Uterus (tissue), 4 donors: Measurements from ENCODE around the gene KCNQ5. TPM values are rescaled to one million over a fixed set of nuclear protein-coding genes. Genes with fewer than 3 reads are reported as not detected.

ENCODE experiments used
- DNase-seq, 2 donors: peaks; one replicate each; pipeline ENCODE4 v3.0.0-alpha.2; 2019 to 2020
- H3K27ac ChIP-seq, 2 donors: fragments of 200-600 bp; sonication (generic); 1 replicate in 1 of 2; 2 replicates in 1 of 2; pipeline ENCODE4 v1.5.1; 2016 to 2018
- H3K27me3 ChIP-seq, 2 donors: fragments of 200-600 bp; sonication (generic); one replicate each; pipeline ENCODE4 v1.5.1; 2018 to 2019; ENCODE audit warnings: control low read depth in 1 of 2
- H3K36me3 ChIP-seq, 2 donors: fragments of 200-600 bp; sonication (generic); one replicate each; pipeline ENCODE4 v1.5.1; 2019; ENCODE audit warnings: control low read depth in 1 of 2
- H3K4me1 ChIP-seq, 2 donors: fragments of 200-600 bp; sonication (generic); one replicate each; pipeline ENCODE4 v1.5.1; 2018 to 2019; ENCODE audit warnings: control low read depth in 1 of 2
- H3K4me3 ChIP-seq, 2 donors: fragments of 200-600 bp; sonication (generic); 1 replicate in 1 of 2; 2 replicates in 1 of 2; pipeline ENCODE4 v1.5.1; 2018 to 2019; ENCODE audit warnings: mild to moderate bottlenecking in 1 of 2
- H3K9me3 ChIP-seq, 2 donors: fragments of 200-600 bp; sonication (generic); one replicate each; pipeline ENCODE4 v1.5.1; 2019; ENCODE audit warnings: control low read depth in 1 of 2
- POLR2A ChIP-seq, 2 donors: fragments of 450-650 bp; IDR thresholded peaks; one replicate each; pipeline ENCODE4 v1.6.1; 2016; ENCODE audit warnings: antibody characterized with exemption in 2 of 2, mild to moderate bottlenecking in 1 of 2, moderate library complexity in 1 of 2
- intact Hi-C: fragments of 100-400 bp; cut with DNase I; formaldehyde crosslinking; loops from one replicate; pipeline ENCODE4 v1.15.1; 2023; ENCODE audit warnings: low total_unique reads
- total RNA-seq, 4 donors: library from RNA; depleted of rRNA in 3 of 4; stranded (reverse); fragments of >200 nt in 3 of 4; gene quantifications; one replicate each; pipeline versions ENCODE4 v1.1.0 to v1.2.4, GENCODE V29; 2014 to 2023
- TF ChIP-seq, protein P1 (sequence below), 4 experiments: fragments of 200-600 bp in 2 of 4; fragments of 450-650 bp in 2 of 4; sonication (generic) in 2 of 4; IDR thresholded peaks; one replicate each; pipeline ENCODE4 v1.5.1; 2016 to 2019; ENCODE audit warnings: antibody characterized with exemption in 4 of 4, mild to moderate bottlenecking in 2 of 4, moderate library complexity in 1 of 4
- donor health status: DM: yes; HTN: yes; CAD: no.

Gene KCNQ5
- total RNA-seq, 4 donors from 2014 or later, result 0.34 to 2.4 TPM; not detected in 2

GRCh38 chr6:72944660-72945059 is 322.8 kb downstream of the KCNQ5 start:
- no peak for DNase-seq
- Histone ChIP-seq H3K27ac (no peak overlapping the region), H3K4me3 (no peak overlapping the region), H3K9me3 (no peaks in the 10 kb centered on the region), H3K4me1 (no peaks in the 10 kb centered on the region), H3K36me3 (no peaks in the 10 kb centered on the region), H3K27me3 (no peaks in the 10 kb centered on the region)
- intact Hi-C loops, result no loop called here
- TF ChIP-seq, protein P1, sequence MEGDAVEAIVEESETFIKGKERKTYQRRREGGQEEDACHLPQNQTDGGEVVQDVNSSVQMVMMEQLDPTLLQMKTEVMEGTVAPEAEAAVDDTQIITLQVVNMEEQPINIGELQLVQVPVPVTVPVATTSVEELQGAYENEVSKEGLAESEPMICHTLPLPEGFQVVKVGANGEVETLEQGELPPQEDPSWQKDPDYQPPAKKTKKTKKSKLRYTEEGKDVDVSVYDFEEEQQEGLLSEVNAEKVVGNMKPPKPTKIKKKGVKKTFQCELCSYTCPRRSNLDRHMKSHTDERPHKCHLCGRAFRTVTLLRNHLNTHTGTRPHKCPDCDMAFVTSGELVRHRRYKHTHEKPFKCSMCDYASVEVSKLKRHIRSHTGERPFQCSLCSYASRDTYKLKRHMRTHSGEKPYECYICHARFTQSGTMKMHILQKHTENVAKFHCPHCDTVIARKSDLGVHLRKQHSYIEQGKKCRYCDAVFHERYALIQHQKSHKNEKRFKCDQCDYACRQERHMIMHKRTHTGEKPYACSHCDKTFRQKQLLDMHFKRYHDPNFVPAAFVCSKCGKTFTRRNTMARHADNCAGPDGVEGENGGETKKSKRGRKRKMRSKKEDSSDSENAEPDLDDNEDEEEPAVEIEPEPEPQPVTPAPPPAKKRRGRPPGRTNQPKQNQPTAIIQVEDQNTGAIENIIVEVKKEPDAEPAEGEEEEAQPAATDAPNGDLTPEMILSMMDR (IDR thresholded peaks at IDR 0.05), result no peak
- TF ChIP-seq POLR2A (IDR thresholded peaks at IDR 0.05), result no peak

DNA sequence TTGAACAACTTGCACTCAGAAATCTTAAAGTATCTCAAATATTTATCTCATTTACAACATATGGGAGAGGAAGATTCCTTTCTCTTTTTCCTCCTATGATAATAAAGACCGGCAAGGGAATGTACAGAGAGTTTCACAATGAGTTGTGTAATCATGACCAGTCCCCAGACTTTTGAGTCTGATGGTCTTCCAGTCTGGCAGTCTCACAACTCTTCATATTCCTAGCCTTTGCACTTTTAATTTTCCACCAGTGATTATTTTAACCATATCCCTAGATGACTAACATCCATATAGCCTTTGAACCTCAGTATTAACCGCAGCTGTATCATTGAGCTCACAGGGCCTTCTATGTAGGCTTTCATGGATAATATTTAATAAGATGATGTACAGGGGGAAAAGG is 324.9 kb downstream of the KCNQ5 start:
- no peak overlapping the region for H3K4me3 ChIP-seq
- TF ChIP-seq POLR2A (IDR thresholded peaks at IDR 0.05), result no peak
- TF ChIP-seq, protein P1 (IDR thresholded peaks at IDR 0.05), result no peak
- no peaks in the 10 kb centered on the region for H3K27me3 ChIP-seq
- intact Hi-C loops, result no loop called here
- no peaks in the 10 kb centered on the region for H3K9me3 ChIP-seq
- H3K27ac ChIP-seq, result no peak overlapping the region
- no peaks in the 10 kb centered on the region for H3K4me1 ChIP-seq
- DNase-seq, result no peak
- no peaks in the 10 kb centered on the region for H3K36me3 ChIP-seq

DNA sequence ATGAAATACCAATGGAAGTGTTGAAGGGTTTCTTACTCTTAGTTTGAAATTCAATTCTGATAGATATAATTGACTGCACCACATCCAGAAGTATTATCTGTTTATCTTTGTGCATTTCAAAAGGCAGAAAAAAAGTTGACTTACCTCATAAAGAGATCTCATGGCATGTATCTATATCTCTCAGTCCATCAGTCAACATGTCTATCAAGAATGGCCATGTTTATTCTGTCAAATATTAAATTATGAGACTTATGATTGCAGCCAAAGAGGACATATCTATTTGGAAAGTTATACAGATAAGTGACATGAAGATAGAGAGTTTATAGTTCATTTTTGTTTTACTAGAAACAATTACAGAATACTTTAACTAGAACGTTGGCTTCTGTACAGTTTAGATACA is 325.7 kb downstream of the KCNQ5 start:
- H3K27me3 ChIP-seq, result no peaks in the 10 kb centered on the region
- no peak overlapping the region for H3K4me3 ChIP-seq
- no peak for TF ChIP-seq POLR2A (IDR thresholded peaks at IDR 0.05)
- TF ChIP-seq, protein P1 (IDR thresholded peaks at IDR 0.05), result no peak
- intact Hi-C loops, result no loop called here
- no peak for DNase-seq
- no peak overlapping the region for H3K27ac ChIP-seq
- H3K4me1 ChIP-seq, result no peaks in the 10 kb centered on the region
- no peaks in the 10 kb centered on the region for H3K9me3 ChIP-seq
- no peaks in the 10 kb centered on the region for H3K36me3 ChIP-seq

- H3K27me3 ChIP-seq, result no peaks in the 10 kb centered on the region
- H3K4me1 ChIP-seq, result no peaks in the 10 kb centered on the region
- intact Hi-C loops, result no loop called here
- H3K4me3 ChIP-seq, result no peak overlapping the region
- TF ChIP-seq POLR2A (IDR thresholded peaks at IDR 0.05), result no peak
- TF ChIP-seq, protein P1 (IDR thresholded peaks at IDR 0.05), result no peak
- H3K36me3 ChIP-seq, result no peaks in the 10 kb centered on the region
- no peak for DNase-seq
- no peak overlapping the region for H3K27ac ChIP-seq
- H3K9me3 ChIP-seq, result no peaks in the 10 kb centered on the region
These were observed 326.3 kb downstream of the KCNQ5 start for GRCh38 chr6:72948153-72948552.

- no peak overlapping the region for H3K4me3 ChIP-seq
- TF ChIP-seq, protein P1 (IDR thresholded peaks at IDR 0.05), result no peak
- TF ChIP-seq POLR2A (IDR thresholded peaks at IDR 0.05), result no peak
- intact Hi-C loops, result no loop called here
- H3K27me3 ChIP-seq, result no peaks in the 10 kb centered on the region
- no peak overlapping the region for H3K27ac ChIP-seq
- no peaks in the 10 kb centered on the region for H3K36me3 ChIP-seq
- DNase-seq, result no peak
- no peaks in the 10 kb centered on the region for H3K4me1 ChIP-seq
- no peaks in the 10 kb centered on the region for H3K9me3 ChIP-seq
These were observed 328.4 kb downstream of the KCNQ5 start for GRCh38 chr6:72950114-72950860.
